Liver (tissue), 9 donors: Measurements from ENCODE around the gene BCAR1. TPM values are rescaled to one million over a fixed set of nuclear protein-coding genes. Genes with fewer than 3 reads are reported as not detected.

Experiments used
- DNase-seq: peaks from one replicate; pipeline ENCODE4 v3.0.0-alpha.2; 2017; ENCODE audit warnings: low spot score
- H3K27ac ChIP-seq, 2 donors: one replicate each; pipeline ENCODE4 v1.7.0; 2013; ENCODE audit warnings: inconsistent platforms in 2 of 2, low read length in 2 of 2, control low read depth in 1 of 2, low read depth in 1 of 2, mild to moderate bottlenecking in 1 of 2
- H3K27me3 ChIP-seq, 4 donors: one replicate each; pipeline versions ENCODE4 v1.6.1 to v1.7.0; 2013; ENCODE audit warnings: low read length in 3 of 4, inconsistent platforms in 1 of 4, mild to moderate bottlenecking in 1 of 4, moderate library complexity in 1 of 4; ENCODE audit not compliant: control insufficient read depth in 4 of 4, insufficient read depth in 4 of 4
- H3K36me3 ChIP-seq, 4 donors: one replicate each; pipeline versions ENCODE4 v1.6.1 to v1.7.0; 2013; ENCODE audit warnings: low read length in 3 of 4, mild to moderate bottlenecking in 3 of 4, low read depth in 1 of 4, moderate library complexity in 1 of 4; ENCODE audit not compliant: control insufficient read depth in 4 of 4, insufficient read depth in 3 of 4
- H3K4me1 ChIP-seq, 4 donors: one replicate each; pipeline versions ENCODE4 v1.6.1 to v1.7.0; 2013; ENCODE audit warnings: low read length in 3 of 4, mild to moderate bottlenecking in 3 of 4, moderate library complexity in 1 of 4; ENCODE audit not compliant: control insufficient read depth in 4 of 4, insufficient read depth in 4 of 4
- H3K4me3 ChIP-seq, 3 donors: one replicate each; pipeline versions ENCODE4 v1.6.1 to v1.7.0; 2013; ENCODE audit warnings: low read length in 3 of 3, control low read depth in 1 of 3, low read depth in 1 of 3, mild to moderate bottlenecking in 1 of 3
- H3K9ac ChIP-seq, 2 donors: one replicate each; pipeline ENCODE4 v1.7.0; 2013; ENCODE audit warnings: low read length in 2 of 2, mild to moderate bottlenecking in 2 of 2, moderate library complexity in 2 of 2, control low read depth in 1 of 2, low read depth in 1 of 2
- H3K9me3 ChIP-seq, 4 donors: one replicate each; pipeline versions ENCODE4 v1.6.1 to v1.7.0; 2013; ENCODE audit warnings: low read length in 3 of 4; ENCODE audit not compliant: control insufficient read depth in 4 of 4
- ATF3 ChIP-seq: IDR thresholded peaks from 2 replicates; pipeline ENCODE4 v1.6.1; 2016; ENCODE audit warnings: antibody characterized with exemption
- EGR1 ChIP-seq, 2 donors: IDR thresholded peaks; 2 replicates each; pipeline ENCODE4 v1.6.1; 2016 to 2018; ENCODE audit warnings: antibody characterized with exemption in 2 of 2, low read depth in 2 of 2
- FOXA1 ChIP-seq: IDR thresholded peaks from 2 replicates; pipeline ENCODE4 v1.6.1; 2016; ENCODE audit warnings: antibody characterized with exemption
- FOXA2 ChIP-seq: IDR thresholded peaks from 2 replicates; pipeline ENCODE4 v1.6.1; 2016; ENCODE audit warnings: antibody characterized with exemption
- HNF4G ChIP-seq: IDR thresholded peaks from 2 replicates; pipeline ENCODE4 v1.6.1; 2016; ENCODE audit warnings: antibody characterized with exemption
- NR2F2 ChIP-seq: IDR thresholded peaks from 2 replicates; pipeline ENCODE4 v1.6.1; 2016; ENCODE audit warnings: antibody characterized with exemption
- RAD21 ChIP-seq, 2 donors: IDR thresholded peaks; 2 replicates each; pipeline ENCODE4 v1.6.1; 2016; ENCODE audit warnings: antibody characterized with exemption in 2 of 2, mild to moderate bottlenecking in 2 of 2
- SP1 ChIP-seq: IDR thresholded peaks from 2 replicates; pipeline ENCODE4 v1.6.1; 2018; ENCODE audit warnings: antibody characterized with exemption, mild to moderate bottlenecking
- TAF1 ChIP-seq: conservative IDR thresholded peaks from 2 replicates; pipeline ENCODE4 v1.6.1; 2016; ENCODE audit warnings: antibody characterized with exemption, mild to moderate bottlenecking
- YY1 ChIP-seq: IDR thresholded peaks from 2 replicates; pipeline ENCODE4 v1.6.1; 2016; ENCODE audit warnings: antibody characterized with exemption, mild to moderate bottlenecking
- ZBTB33 ChIP-seq: IDR thresholded peaks from 2 replicates; pipeline ENCODE4 v1.6.1; 2016; ENCODE audit warnings: antibody characterized with exemption
- WGBS: extraction: QIAGEN DNeasy Blood & Tissue Kit; methylation state at CpG from one replicate; pipeline ENCODE4 v1.1.7; 2013; 5-methylcytosine and 5-hydroxymethylcytosine counted together
- polyA plus RNA-seq, 2 donors: library from polyadenylated mRNA; stranded (reverse) in 1 of 2; unstranded in 1 of 2; fragments of 200-250 nt in 1 of 2; fragments of >200 nt in 1 of 2; fragmentation: Nextera tagmentation in 1 of 2; extraction: Ambion mirVana in 1 of 2; gene quantifications; one replicate each; pipeline versions ENCODE4 v1.2.1 to v1.2.3, GENCODE V29; 2013 to 2015
- total RNA-seq, 2 donors: library from RNA; depleted of rRNA; stranded (reverse); fragments of >200 nt; gene quantifications; one replicate each; pipeline ENCODE4 v1.2.3, GENCODE V29; 2014
- TF ChIP-seq, protein P1 (sequence below): IDR thresholded peaks from 2 replicates; pipeline ENCODE4 v1.6.1; 2016; ENCODE audit warnings: antibody characterized with exemption, mild to moderate bottlenecking
- TF ChIP-seq, protein P2 (sequence below): fragments of 150-350 bp; IDR thresholded peaks from 2 replicates; pipeline ENCODE4 v1.5.1; 2017; ENCODE audit warnings: improper control_type of control experiment, low read depth, low read length; ENCODE audit not compliant: missing input control
- donor health status: healthy.
- donor health status: healthy.
- donor health status: healthy.
- donor health status: healthy.
- donor health status: healthy.

BCAR1 gene
- total and polyA plus RNA-seq, 4 donors: 10.1 to 32.2 (median 20.2) TPM

GRCh38 chr16:75257886-75258806, 6.7 kb upstream of the BCAR1 start:
- H3K4me3 ChIP-seq: no peak overlapping the region
- no peaks in the 10 kb centered on the region for H3K36me3 ChIP-seq
- no peak for DNase-seq
- WGBS: 89% methylated on average over 21 of the region's 21 CpGs
- H3K9ac ChIP-seq: no peak overlapping the region
- H3K4me1 ChIP-seq: peaks cover 23 to 58% (median 31%) of the 10 kb centered on the region in 4 donors
- H3K9me3 ChIP-seq: no peaks in the 10 kb centered on the region
- TF ChIP-seq FOXA1: no peak
- TF ChIP-seq ATF3: no peak
- no peak for TF ChIP-seq SP1
- no peak for TF ChIP-seq RAD21 (IDR thresholded peaks at IDR 0.05)
- TF ChIP-seq, protein P1, sequence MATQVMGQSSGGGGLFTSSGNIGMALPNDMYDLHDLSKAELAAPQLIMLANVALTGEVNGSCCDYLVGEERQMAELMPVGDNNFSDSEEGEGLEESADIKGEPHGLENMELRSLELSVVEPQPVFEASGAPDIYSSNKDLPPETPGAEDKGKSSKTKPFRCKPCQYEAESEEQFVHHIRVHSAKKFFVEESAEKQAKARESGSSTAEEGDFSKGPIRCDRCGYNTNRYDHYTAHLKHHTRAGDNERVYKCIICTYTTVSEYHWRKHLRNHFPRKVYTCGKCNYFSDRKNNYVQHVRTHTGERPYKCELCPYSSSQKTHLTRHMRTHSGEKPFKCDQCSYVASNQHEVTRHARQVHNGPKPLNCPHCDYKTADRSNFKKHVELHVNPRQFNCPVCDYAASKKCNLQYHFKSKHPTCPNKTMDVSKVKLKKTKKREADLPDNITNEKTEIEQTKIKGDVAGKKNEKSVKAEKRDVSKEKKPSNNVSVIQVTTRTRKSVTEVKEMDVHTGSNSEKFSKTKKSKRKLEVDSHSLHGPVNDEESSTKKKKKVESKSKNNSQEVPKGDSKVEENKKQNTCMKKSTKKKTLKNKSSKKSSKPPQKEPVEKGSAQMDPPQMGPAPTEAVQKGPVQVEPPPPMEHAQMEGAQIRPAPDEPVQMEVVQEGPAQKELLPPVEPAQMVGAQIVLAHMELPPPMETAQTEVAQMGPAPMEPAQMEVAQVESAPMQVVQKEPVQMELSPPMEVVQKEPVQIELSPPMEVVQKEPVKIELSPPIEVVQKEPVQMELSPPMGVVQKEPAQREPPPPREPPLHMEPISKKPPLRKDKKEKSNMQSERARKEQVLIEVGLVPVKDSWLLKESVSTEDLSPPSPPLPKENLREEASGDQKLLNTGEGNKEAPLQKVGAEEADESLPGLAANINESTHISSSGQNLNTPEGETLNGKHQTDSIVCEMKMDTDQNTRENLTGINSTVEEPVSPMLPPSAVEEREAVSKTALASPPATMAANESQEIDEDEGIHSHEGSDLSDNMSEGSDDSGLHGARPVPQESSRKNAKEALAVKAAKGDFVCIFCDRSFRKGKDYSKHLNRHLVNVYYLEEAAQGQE: no peak
- TF ChIP-seq, protein P2, sequence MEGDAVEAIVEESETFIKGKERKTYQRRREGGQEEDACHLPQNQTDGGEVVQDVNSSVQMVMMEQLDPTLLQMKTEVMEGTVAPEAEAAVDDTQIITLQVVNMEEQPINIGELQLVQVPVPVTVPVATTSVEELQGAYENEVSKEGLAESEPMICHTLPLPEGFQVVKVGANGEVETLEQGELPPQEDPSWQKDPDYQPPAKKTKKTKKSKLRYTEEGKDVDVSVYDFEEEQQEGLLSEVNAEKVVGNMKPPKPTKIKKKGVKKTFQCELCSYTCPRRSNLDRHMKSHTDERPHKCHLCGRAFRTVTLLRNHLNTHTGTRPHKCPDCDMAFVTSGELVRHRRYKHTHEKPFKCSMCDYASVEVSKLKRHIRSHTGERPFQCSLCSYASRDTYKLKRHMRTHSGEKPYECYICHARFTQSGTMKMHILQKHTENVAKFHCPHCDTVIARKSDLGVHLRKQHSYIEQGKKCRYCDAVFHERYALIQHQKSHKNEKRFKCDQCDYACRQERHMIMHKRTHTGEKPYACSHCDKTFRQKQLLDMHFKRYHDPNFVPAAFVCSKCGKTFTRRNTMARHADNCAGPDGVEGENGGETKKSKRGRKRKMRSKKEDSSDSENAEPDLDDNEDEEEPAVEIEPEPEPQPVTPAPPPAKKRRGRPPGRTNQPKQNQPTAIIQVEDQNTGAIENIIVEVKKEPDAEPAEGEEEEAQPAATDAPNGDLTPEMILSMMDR: no peak
- TF ChIP-seq ZBTB33: no peak
- TF ChIP-seq EGR1 (IDR thresholded peaks at IDR 0.05; ENCODE audit: low read depth in 2 of 2): no peak
- no peak for TF ChIP-seq NR2F2
- no peak for TF ChIP-seq FOXA2
- TF ChIP-seq TAF1: no peak
- no peaks in the 10 kb centered on the region for H3K27me3 ChIP-seq
- H3K27ac ChIP-seq: no peak overlapping the region

GRCh38 chr16:75256696-75257343, 5.4 kb upstream of the BCAR1 start:
- H3K9me3 ChIP-seq: no peaks in the 10 kb centered on the region
- no peaks in the 10 kb centered on the region for H3K27me3 ChIP-seq
- H3K27ac ChIP-seq: peak overlapping the region; percentile 23 to 47
- no peak overlapping the region for H3K9ac ChIP-seq
- no peak overlapping the region for H3K4me3 ChIP-seq
- peaks cover 18 to 58% (median 29%) of the 10 kb centered on the region in 4 donors for H3K4me1 ChIP-seq
- no peaks in the 10 kb centered on the region for H3K36me3 ChIP-seq
- DNase-seq: no peak
- WGBS: 81% methylated on average over 14 of the region's 14 CpGs
- TF ChIP-seq SP1 (no peak), FOXA1 (no peak), ATF3 (no peak), TAF1 (no peak), YY1 (no peak), EGR1 (IDR thresholded peaks at IDR 0.05; ENCODE audit: low read depth in 2 of 2) (no peak), ZBTB33 (no peak), NR2F2 (no peak), HNF4G (no peak)
- TF ChIP-seq, protein P2: no peak
